KG1 (cell line): Measurements from ENCODE around the gene CTSD.
A peak's percentile ranks its signal among the peaks of the same experiment; 100 is the strongest.
"Not testable (repeated sequence)": the region's sequence is repeated elsewhere in the genome, so short reads cannot be mapped to it uniquely, and the experiment has no call there.

Source experiments
- DNase-seq: peaks from one replicate; lab custom pipeline; 2025; lab: John Stamatoyannopoulos, UW

The CTSD gene

GRCh38 chr11:1770061-1770460 lies 6.3 kb upstream of the CTSD start:
- no peak for DNase-seq

DNA sequence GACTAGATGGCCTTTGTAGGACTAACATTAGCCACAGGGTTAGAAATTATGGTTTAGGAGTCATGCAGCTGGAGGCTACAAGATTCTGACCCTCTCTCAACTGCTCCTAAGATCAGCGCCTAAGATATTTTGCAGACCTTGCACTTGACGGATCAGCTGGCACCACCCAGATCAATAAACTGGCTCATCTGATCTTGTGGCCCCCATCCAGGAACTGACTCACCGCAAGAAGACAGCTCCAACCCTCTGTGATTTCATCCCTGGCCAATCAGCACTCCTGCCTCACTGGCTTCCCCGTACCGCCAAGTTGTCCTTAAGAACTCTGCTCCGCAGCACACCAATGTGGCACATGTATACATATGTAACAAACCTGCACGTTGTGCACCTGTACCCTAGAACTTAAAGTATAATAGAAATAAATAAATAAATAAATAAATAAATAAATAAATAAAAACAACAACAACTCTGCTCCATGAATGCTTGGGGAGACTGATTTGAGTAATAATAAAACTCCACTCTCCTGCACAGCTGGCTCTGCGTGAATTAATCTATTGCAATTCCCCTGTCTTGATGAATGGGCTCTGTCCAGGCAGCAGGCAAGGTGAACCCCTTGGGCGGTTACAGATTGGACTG lies 5.7 kb upstream of the CTSD start:
- DNase-seq, result not testable (repeated sequence)

GRCh38 chr11:1768141-1768469 lies 4.4 kb upstream of the CTSD start:
- DNase-seq, result no peak

DNA sequence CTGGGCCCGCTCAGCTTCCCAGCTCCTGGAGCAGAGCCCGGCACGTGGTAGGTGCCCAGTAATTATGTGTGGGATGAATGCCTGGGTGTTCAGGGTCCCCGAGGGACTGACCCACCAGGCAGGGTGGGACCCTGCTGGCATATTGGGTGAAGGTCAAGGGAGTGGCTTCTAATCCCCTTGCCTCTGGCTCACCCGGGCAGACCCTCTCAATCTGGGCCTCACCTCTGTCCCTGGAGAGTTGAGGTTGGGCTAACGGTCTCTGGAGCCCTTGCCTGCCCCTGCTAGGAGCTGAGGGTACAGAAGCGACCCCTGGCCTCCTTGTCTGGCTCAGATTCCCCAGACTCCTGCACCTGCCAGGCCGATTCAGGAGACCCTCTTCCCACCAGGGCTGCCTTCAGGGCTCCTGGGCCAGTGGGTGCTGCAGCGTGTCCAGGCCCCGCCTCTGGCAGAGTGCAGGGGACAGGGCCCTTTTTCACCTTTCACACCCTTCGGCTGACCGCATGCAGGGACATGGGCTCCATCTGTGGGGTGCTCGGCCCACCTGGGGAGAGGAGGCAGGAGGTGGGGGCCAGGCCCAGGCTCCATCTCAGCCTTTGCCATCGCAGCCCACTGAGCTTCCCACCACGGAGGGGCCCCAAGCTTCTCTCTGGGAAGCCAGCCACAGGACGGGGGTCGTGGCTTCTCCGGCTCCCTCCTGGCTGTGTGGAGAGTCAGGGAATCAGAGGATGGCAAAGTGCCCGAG lies 3.8 kb upstream of the CTSD start:
- no peak for DNase-seq

GRCh38 chr11:1766719-1767398 lies 3.1 kb upstream of the CTSD start:
- no peak for DNase-seq

- DNase-seq, result no peak
These were observed 2.4 kb upstream of the CTSD start for GRCh38 chr11:1765871-1766718.

DNA sequence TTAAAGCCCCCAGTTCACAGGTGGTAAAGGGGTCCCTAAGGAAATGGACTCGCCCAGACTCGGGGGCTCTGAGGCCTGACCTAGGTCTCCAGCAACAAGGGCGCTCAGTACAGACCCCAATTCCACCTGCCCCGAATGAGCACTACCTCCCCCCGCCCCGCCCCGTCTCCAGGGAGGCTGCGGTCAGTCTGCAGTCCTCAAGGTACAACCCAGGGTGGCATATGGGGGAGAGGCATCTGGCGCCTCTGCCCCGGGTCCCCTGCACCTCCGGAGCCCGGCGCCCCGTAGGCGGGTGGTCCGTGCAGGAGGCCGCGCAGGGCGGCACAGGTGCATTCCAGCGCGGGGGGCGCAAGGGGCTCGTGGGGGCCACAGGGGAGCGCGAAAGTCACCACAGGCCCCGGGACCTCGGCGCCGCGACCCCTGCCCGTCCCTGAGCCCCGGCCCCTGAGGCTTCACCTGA lies 361 bp downstream of the CTSD start:
- DNase-seq, result no peak

GRCh38 chr11:1762537-1763302 lies 1.0 kb downstream of the CTSD start:
- no peak for DNase-seq

- no peak for DNase-seq
These were observed 1.7 kb downstream of the CTSD start for GRCh38 chr11:1761857-1762536.

- DNase-seq, result no peak
These were observed 2.4 kb downstream of the CTSD start for GRCh38 chr11:1761110-1761856.

- no peak for DNase-seq
These were observed 3.2 kb downstream of the CTSD start for GRCh38 chr11:1760351-1761109.

GRCh38 chr11:1759851-1760220 lies 3.9 kb downstream of the CTSD start:
- DNase-seq, result no peak

DNA sequence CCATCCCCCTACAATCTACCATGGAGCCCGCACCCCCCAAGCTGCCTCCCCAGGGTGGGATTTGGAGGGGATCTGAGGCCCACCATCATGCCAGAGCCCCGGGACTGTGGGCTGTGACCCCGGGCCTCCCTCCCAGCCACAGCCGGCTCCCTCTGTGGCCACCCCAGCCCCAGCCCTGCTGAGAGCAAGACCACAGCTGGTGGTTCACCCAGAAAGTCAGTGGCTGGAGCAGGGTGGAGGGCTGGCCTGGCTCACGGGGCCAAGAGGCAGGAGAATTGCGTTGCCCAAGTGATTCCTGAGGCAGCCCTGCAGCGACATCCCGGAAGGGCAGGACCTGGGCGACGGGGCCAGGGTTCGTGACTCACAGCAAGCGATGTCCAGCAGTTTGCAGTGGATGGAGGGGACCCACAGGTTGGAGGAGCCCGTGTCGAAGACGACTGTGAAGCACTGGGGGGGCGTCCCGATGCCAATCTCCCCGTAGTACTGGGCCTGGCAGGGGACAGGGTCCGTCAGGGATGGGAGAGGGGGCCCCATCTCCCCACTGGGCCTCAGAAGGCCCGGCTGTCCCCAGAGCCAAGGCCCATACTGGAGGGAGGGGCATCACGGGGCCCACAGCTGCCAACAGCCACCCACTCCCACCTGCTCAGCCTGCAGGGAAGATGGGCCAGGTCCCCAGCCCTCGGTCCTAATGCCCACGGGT lies 4.4 kb downstream of the CTSD start:
- DNase-seq, result no peak

- DNase-seq, result no peak
These were observed 5.0 kb downstream of the CTSD start for GRCh38 chr11:1758611-1759150.

DNA sequence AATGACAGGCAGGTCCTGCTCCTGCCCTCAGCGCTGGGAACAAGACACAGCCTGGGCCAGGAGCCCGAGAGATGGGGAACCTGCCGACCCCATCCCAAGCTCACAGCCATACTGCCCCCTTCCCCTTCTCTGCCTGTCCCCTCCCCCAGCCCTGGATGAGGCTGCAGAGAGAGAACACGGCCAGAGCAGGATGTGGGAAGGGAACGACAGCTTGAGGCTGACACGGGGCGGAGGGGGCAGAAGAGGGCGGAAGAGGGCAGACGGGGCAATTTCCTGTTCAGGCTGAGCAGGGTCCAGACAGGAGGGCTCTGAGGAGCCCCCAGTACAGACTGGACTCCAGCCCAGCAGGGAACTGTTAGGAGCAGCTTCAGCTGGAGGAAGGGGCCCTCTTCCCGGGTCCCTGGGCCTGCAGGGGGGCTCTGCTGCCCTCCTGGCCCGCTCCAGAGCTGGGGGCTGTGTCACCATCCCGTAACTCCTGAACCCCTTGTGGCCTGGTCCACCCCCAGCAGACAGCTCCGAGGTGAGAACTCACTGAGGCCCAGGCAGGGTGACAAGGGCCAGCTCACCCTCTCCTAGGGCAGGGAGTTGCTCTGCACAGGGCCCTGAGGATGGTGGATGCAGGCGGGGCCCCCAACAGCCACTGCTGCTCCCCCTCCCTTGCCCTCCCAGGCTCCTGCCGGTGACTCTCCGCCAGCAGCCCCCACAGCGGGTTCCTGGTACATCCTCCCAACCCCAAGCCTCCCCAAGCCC lies 5.7 kb downstream of the CTSD start:
- peak; percentile 72 for DNase-seq

DNA sequence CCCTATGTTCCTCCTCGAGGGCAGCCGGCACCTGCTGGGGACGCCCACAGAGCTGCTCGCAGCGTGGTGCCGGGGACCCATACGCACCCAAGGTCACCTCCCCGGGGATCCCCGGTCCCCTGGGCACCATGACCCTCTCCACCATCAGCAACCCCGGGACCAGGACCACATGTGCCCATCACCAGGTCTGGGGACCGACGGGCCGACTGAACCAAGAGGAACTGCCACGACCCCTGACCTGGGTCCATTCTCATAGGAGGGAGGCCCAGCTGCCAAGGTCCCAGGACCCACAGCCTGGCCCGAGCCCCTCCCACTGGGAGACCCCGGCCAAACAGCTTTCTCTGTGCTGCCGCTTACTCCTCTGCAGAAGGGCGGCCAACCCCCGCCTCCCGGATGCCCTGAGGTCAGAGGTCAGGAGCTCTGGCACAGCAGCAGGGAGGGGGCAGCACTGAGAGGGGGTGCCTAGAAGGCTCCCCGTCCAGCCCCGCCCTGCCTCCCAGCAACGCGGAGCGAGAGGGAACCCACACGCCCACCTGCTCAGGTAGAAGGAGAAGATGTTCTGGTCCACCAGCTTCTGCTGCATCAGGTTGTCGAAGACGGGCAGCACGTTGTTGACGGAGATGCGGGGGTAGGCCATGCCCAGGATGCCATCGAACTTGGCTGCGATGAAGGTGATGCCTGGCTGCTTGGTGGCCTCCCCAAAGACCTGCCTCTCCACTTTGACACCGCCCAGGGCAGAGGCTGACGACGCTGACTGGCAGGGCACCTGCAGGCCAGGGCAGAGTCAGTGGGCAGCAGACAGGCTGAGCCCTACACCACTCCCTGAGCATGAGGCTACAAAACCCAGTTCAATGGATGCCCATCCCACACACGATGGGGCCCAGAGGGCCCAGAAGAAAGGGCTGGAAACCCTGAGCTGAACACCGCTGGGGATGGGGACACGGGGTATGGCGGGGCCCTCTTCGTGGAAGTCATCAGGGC lies 6.6 kb downstream of the CTSD start:
- no peak for DNase-seq
